ENCODE results near the gene PEAK1. TPM values are rescaled to one million over a fixed set of nuclear protein-coding genes. Genes with fewer than 3 reads are reported as not detected.
A peak's percentile ranks its signal among the peaks of the same experiment; 100 is the strongest.

Gene PEAK1
- 66.6 TPM for total RNA-seq
- long read RNA-seq, partial matches to known transcripts, result 0 of 3 reads
- long read RNA-seq, other reads (novel, unspliced or antisense), result 3 of 3 reads

- intact Hi-C loops (cut with DNase I), result loop anchor here (1.0 to 5.0 kb wide), 4 partner anchors 68 to 233 kb away; no protein-coding TSS in a partner anchor
- ATAC-seq, result peak; percentile 99
- peak; percentile 99 for DNase-seq (ENCODE audit: missing footprints)
Observed at GRCh38 chr15:77419836-77420609, at the start of gene PEAK1. Gene PEAK1, minus strand, starts transcription at chr15:77420104. Its CDS starts 238,178 bp downstream, at chr15:77181926.

GRCh38 chr15:77468896-77469295 is 49.0 kb upstream of the PEAK1 start:
- DNase-seq (ENCODE audit: missing footprints) (no peak), ATAC-seq (no peak)
- intact Hi-C loops (cut with DNase I), result no loop called here

DNA sequence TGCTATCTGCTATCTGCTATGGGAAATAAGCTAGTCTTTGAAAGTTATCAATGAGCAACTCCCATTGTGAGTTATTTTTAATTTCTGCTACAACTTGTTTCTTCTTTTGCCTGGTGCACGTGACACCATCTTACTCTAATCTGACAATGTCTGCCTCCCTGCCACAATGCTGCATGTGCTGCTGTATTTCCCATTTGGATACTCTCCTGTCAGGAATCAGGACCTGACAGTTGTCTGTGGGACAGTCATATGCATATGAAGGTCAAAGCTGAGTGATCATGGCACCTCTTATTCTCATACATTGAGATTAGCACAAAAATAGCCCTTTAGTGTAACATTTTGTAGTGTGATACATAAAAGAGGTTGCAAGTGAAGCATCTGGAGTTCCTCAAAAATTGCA is 46.6 kb upstream of the PEAK1 start:
- ATAC-seq, result no peak
- intact Hi-C loops (cut with DNase I), result no loop called here

GRCh38 chr15:77464129-77464865 is 44.4 kb upstream of the PEAK1 start:
- DNase-seq (ENCODE audit: missing footprints) (no peak), ATAC-seq (no peak)
- intact Hi-C loops (cut with DNase I), result no loop called here

More for the DNA sequence above, 46.6 kb upstream of the PEAK1 start:
- DNase-seq (ENCODE audit: missing footprints), result no peak

- DNase-seq (ENCODE audit: missing footprints) (no peak), ATAC-seq (no peak)
- intact Hi-C loops (cut with DNase I), result no loop called here
Observed at GRCh38 chr15:77461486-77461885, 41.6 kb upstream of the PEAK1 start.

GRCh38 chr15:77459031-77459430 is 39.1 kb upstream of the PEAK1 start:
- intact Hi-C loops (cut with DNase I), result no loop called here
- DNase-seq (ENCODE audit: missing footprints) (no peak), ATAC-seq (no peak)

DNA sequence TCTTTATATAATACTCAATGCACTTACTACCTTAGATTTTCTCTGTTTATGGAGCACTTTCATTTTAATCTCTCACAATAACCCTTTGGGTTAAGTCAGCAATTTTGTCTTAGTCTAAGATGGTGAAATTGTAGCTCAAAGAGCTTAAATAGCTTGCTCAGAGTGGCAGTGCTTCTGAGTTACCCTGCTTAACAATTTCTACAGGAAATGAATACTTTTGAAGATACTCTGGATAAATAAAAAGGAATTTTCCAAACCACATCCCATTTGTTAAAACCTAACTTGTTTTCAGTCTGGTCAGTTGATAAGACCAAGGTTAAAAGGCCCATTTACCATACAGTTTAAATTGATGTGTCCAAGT is 38.0 kb upstream of the PEAK1 start:
- DNase-seq (ENCODE audit: missing footprints) (no peak), ATAC-seq (no peak)
- intact Hi-C loops (cut with DNase I), result no loop called here

DNA sequence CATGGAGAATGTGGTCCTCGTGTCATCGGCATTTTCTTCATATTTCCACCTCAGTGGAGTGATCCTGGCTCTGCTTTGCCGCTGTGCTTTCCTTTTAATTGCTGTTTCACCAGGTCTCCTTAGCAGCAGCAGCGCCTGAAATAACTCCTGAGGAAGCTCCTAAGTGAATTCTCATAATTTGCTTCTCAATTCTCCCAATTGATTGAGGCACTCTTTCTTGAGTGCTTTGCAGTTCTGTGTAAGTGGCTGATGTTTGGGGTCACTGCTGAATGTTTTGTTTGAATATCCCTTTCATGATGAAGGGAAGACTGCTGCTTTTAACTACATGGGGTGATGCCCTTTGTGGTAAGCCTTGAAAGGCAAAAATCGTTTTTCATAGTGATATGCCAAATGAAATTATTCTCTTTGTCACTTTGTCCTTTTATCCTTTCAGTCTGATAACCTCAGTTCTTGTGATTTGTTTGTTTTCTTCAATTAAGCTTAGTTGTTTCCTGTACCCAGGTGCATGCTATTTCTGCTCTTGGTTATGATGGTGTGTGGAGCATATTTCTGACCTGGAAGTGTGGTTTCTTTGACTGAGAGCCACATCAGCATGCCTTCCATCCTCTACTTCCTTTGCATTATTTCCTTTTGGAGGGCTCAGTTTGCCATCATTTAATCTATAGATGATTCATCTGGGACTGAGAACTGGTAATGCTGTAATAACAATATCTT is 37.4 kb upstream of the PEAK1 start:
- DNase-seq (ENCODE audit: missing footprints) (no peak), ATAC-seq (no peak)
- intact Hi-C loops (cut with DNase I), result no loop called here

- intact Hi-C loops (cut with DNase I), result no loop called here
- no peak for DNase-seq (ENCODE audit: missing footprints)
- ATAC-seq, result no peak
Observed at GRCh38 chr15:77456746-77457145, 36.8 kb upstream of the PEAK1 start.

- no peak for DNase-seq (ENCODE audit: missing footprints)
- intact Hi-C loops (cut with DNase I), result no loop called here
Observed at GRCh38 chr15:77455696-77456321, 35.9 kb upstream of the PEAK1 start.

DNA sequence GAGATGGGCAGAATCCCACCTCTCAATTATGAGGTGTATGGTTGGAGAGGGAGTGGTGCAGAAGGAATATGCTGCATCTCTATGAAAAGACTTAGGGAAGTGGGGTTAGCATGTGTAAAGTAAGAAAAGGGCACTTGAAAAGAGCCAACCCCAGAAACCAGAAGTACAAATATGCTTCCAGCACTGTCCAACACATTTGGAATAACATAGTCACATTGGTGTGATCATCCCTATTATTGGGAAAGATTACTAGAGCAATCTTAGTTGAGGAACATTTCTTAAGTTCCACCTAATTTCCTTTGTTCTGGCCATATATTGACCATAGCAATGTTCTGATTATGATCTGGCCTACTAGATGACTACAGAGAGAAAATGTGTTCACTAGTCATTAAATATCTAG is 35.0 kb upstream of the PEAK1 start:
- ATAC-seq, result no peak
- intact Hi-C loops (cut with DNase I), result no loop called here

More at GRCh38 chr15:77455696-77456321, 35.9 kb upstream of the PEAK1 start:
- ATAC-seq, result peak; percentile 75

DNA sequence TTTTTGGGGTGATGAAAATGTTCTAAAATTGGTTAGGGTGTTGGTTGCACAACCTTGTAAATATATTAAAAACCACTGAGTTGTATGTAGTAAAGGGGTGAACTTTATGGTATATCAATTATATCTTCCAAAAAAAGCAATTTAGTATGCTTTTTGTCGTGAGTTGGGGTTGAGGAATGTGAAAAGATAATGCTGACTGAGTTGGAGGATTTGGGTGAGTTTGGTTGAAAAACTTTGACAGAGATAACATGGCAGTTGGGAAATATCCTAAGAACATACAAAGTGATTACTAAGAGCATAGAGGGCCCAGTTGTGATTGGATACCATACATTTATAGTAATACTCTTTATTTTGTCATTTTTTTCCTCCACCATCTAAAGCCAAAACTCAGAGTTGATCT is 34.4 kb upstream of the PEAK1 start:
- intact Hi-C loops (cut with DNase I), result no loop called here
- no peak for DNase-seq (ENCODE audit: missing footprints)
- no peak for ATAC-seq

More for the DNA sequence above, 35.0 kb upstream of the PEAK1 start:
- DNase-seq (ENCODE audit: missing footprints), result no peak

DNA sequence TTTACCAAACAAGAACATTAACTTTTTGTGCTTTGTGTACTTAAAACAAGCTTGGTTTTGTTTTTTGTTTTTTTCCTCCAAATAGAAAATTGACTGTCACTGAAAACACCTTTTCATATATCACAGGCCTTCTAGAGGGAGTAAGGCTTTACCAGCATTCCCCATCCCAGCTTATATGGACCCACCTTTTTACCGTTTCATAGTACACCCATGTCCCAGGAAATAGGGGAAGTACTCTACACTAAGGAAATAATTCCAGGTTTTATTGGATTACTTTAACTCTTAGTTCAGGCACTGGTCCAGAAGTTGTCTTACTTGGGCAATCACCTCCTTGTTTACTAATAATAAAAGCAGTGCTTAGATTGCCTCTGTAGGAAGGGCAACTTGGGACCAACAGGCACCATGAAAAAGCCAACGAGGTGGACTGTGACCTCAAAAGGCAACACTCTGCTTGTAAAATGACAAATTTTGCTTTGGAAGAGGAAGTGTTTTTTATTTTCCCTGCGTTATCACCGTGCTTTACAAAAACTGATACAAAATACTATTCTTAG is 27.0 kb upstream of the PEAK1 start:
- intact Hi-C loops (cut with DNase I), result no loop called here
- DNase-seq (ENCODE audit: missing footprints), result no peak
- ATAC-seq, result no peak

- no peak for ATAC-seq
- DNase-seq (ENCODE audit: missing footprints), result no peak
- intact Hi-C loops (cut with DNase I), result no loop called here
Observed at GRCh38 chr15:77440378-77440999, 20.6 kb upstream of the PEAK1 start.

- DNase-seq (ENCODE audit: missing footprints) (no peak), ATAC-seq (no peak)
- intact Hi-C loops (cut with DNase I), result no loop called here
Observed at GRCh38 chr15:77437264-77437663, 17.4 kb upstream of the PEAK1 start.

DNA sequence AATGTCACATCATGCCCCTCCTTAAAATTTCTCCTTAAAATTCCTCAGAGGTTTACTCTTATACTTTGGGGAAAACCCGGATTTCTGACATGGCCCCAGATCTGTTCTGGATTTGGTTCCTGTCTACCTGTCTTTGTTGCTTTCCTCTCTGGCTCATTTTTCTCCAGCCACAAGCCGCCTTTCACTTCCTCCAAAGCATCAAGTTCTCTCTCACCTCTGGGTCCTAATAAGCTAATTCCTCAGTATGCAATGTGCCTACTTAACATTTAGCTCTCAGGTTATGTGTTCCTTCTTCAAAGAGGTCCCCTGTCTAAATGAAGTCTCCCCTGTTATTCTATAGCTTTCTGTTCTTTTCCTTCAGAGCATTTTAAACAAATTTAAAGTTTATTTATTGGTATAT is 16.9 kb upstream of the PEAK1 start:
- ATAC-seq (no peak), DNase-seq (ENCODE audit: missing footprints) (no peak)
- intact Hi-C loops (cut with DNase I), result no loop called here

GRCh38 chr15:77430652-77431051 is 10.7 kb upstream of the PEAK1 start:
- ATAC-seq, result no peak
- intact Hi-C loops (cut with DNase I), result no loop called here
- no peak for DNase-seq (ENCODE audit: missing footprints)

DNA sequence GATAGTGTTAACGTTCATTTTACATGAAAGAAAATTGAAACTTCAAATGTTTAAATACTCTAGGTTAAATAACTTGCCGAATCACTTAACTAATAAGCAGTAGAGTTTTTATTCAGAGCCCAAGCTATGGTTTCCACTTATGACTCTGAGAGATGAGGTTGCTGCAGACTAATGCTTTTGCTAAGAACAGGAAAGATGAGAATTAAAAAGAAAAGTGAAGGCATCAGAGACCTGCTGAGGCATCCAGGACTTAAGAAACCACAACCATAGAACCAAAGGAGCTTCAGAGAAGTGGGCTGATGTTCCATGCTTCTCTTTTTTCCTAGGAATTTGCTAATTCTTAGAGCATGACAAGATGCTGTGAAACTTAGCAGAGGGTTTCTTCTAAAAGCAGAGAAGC is 10.3 kb upstream of the PEAK1 start:
- ATAC-seq (no peak), DNase-seq (ENCODE audit: missing footprints) (no peak)
- intact Hi-C loops (cut with DNase I), result no loop called here
